Keratinocyte (primary cell): Measurements from ENCODE around the gene MVP. TPM values are rescaled to one million over a fixed set of nuclear protein-coding genes. Genes with fewer than 3 reads are reported as not detected.

Source experiments
- DNase-seq: peaks from one replicate; pipeline ENCODE4 v3.0.0-alpha.2; 2011; ENCODE audit warnings: low read depth, missing footprints, low spot score
- FAIRE-seq: peaks from 2 replicates; lab custom pipeline; 2011; peaks lifted over from hg19 to GRCh38; lab: Jason Lieb, UNC
- H2AFZ ChIP-seq: 2 replicates; pipeline ENCODE4 v1.6.0; 2012; ENCODE audit warnings: low read length, control low read depth, inconsistent platforms; ENCODE audit not compliant: control insufficient read depth
- H3K27ac ChIP-seq: 2 replicates; pipeline ENCODE4 v1.5.1; 2011; ENCODE audit warnings: low read length; ENCODE audit not compliant: control insufficient read depth, insufficient read depth
- H3K27me3 ChIP-seq: 3 replicates; pipeline ENCODE4 v1.6.0; 2011; ENCODE audit warnings: low read length; ENCODE audit not compliant: control insufficient read depth, insufficient read depth; ENCODE audit errors: extremely low read depth
- H3K36me3 ChIP-seq, 2 experiments: 2 replicates in 1 of 2; 3 replicates in 1 of 2; pipeline ENCODE4 v1.5.1; 2011; ENCODE audit warnings: low read length in 2 of 2, mild to moderate bottlenecking in 1 of 2; ENCODE audit not compliant: control insufficient read depth in 2 of 2, insufficient read depth in 2 of 2; ENCODE audit errors: extremely low read depth in 1 of 2
- H3K4me1 ChIP-seq: 3 replicates; pipeline ENCODE4 v1.5.1; 2011; ENCODE audit warnings: low read length; ENCODE audit not compliant: control insufficient read depth, insufficient read depth; ENCODE audit errors: extremely low read depth
- H3K4me2 ChIP-seq: 3 replicates; pipeline ENCODE4 v1.6.0; 2011; ENCODE audit warnings: low read depth, low read length; ENCODE audit not compliant: control insufficient read depth, insufficient read depth; ENCODE audit errors: extremely low read depth
- H3K4me3 ChIP-seq, 3 experiments: fragments of 200-600 bp in 1 of 3; sonication (generic) in 1 of 3; 2 replicates in 2 of 3; 3 replicates in 1 of 3; pipeline ENCODE4 v1.5.1; 2011 to 2016; ENCODE audit warnings: low read length in 3 of 3, mild to moderate bottlenecking in 3 of 3, control low read depth in 2 of 3, inconsistent platforms in 1 of 3, low read depth in 1 of 3, mixed read lengths in 1 of 3, mixed run types in 1 of 3, moderate library complexity in 1 of 3; ENCODE audit not compliant: control insufficient read depth in 2 of 3, insufficient read depth in 2 of 3; ENCODE audit errors: extremely low read depth in 1 of 3
- H3K79me2 ChIP-seq: 2 replicates; pipeline ENCODE4 v1.6.0; 2012; ENCODE audit warnings: low read length; ENCODE audit not compliant: control insufficient read depth, insufficient read depth
- H3K9ac ChIP-seq: 3 replicates; pipeline ENCODE4 v1.6.0; 2011; ENCODE audit warnings: low read length; ENCODE audit not compliant: control insufficient read depth, insufficient read depth; ENCODE audit errors: extremely low read depth
- H3K9me1 ChIP-seq: 3 replicates; pipeline ENCODE4 v1.6.0; 2011; ENCODE audit warnings: low read length; ENCODE audit not compliant: control insufficient read depth, insufficient read depth; ENCODE audit errors: extremely low read depth
- H3K9me3 ChIP-seq: 2 replicates; pipeline ENCODE4 v1.5.1; 2012; ENCODE audit warnings: low read depth, low read length; ENCODE audit not compliant: control insufficient read depth
- H4K20me1 ChIP-seq: 3 replicates; pipeline ENCODE4 v1.6.0; 2011; ENCODE audit warnings: low read length; ENCODE audit not compliant: control insufficient read depth, insufficient read depth; ENCODE audit errors: extremely low read depth
- CTCF ChIP-seq, 3 experiments: IDR thresholded peaks in 1 of 3; conservative IDR thresholded peaks in 1 of 3; optimal IDR thresholded peaks in 1 of 3; 2 replicates in 2 of 3; 3 replicates in 1 of 3; pipeline versions ENCODE3 to v1.5.1; 2011; ENCODE audit warnings: low read length in 3 of 3, mild to moderate bottlenecking in 3 of 3, moderate library complexity in 2 of 3, control low read depth in 1 of 3, inconsistent platforms in 1 of 3; ENCODE audit not compliant: insufficient read depth in 2 of 3; ENCODE audit errors: extremely low read depth in 1 of 3
- EZH2 ChIP-seq: IDR thresholded peaks from one replicate; pipeline ENCODE4 v1.6.1; 2012; ENCODE audit warnings: inconsistent platforms, mild to moderate bottlenecking, low read length, moderate library complexity
- dilution Hi-C: fragments of 300-500 bp; cut with MboI; formaldehyde crosslinking; loops from one replicate; pipeline ENCODE4 v1.7.0; 2020; ENCODE audit warnings: low sequenced_read_pairs; ENCODE audit not compliant: extremely low pct_ligation_motif_present
- polyA plus RNA-seq, 5 experiments: library from polyadenylated mRNA; depleted of rRNA in 3 of 5; stranded (reverse) in 3 of 5; stranded (forward) in 1 of 5; unstranded in 1 of 5; fragments of >200 nt; gene quantifications; 1 replicate in 1 of 5; 2 replicates in 3 of 5; 3 replicates in 1 of 5; pipeline versions ENCODE4 v1.2.1 to v1.2.3, GENCODE V29; 2011 to 2012; ENCODE audit warnings: missing spikeins in 2 of 5, low read depth in 1 of 5, low replicate concordance in 1 of 5

Gene MVP
- polyA plus RNA-seq, 1 donor (not counting 4 experiments of a cell fraction or from before 2014, with no cell fraction given), result 148 TPM

GRCh38 chr16:29835926-29836325 lies 15.7 kb downstream of the MVP start:
- peaks cover 18 to 43% of the 10 kb centered on the region in 2 experiments for H3K36me3 ChIP-seq
- dilution Hi-C loops, result no loop called here
- H3K4me2 ChIP-seq, result no peak overlapping the region

GRCh38 chr16:29836623-29837022 lies 16.4 kb downstream of the MVP start:
- H3K4me3 ChIP-seq, result no peak overlapping the region
- no peaks in the 10 kb centered on the region for H3K79me2 ChIP-seq
- H2AFZ ChIP-seq, result no peak overlapping the region
- H3K4me2 ChIP-seq, result no peak overlapping the region
- H3K36me3 ChIP-seq, result peaks cover 23 to 45% of the 10 kb centered on the region in 2 experiments
- H3K9me3 ChIP-seq, result no peaks in the 10 kb centered on the region
- H3K4me1 ChIP-seq, result no peaks in the 10 kb centered on the region
- DNase-seq (no peak), FAIRE-seq (no peak)
- H3K9me1 ChIP-seq, result no peaks in the 10 kb centered on the region
- no peak overlapping the region for H3K9ac ChIP-seq
- TF ChIP-seq EZH2 (no peak), CTCF (optimal IDR thresholded peaks at IDR 0.05 in 1 of 3, IDR thresholded peaks at IDR 0.05 in 1 of 3, conservative IDR thresholded peaks at IDR 0.05 in 1 of 3; ENCODE audit: extremely low read depth in 1 of 3, insufficient read depth in 2 of 3, low read length in 3 of 3) (no peak)
- no peaks in the 10 kb centered on the region for H3K27me3 ChIP-seq
- no peak overlapping the region for H3K27ac ChIP-seq
- H4K20me1 ChIP-seq, result no peaks in the 10 kb centered on the region
- dilution Hi-C loops, result no loop called here

More at GRCh38 chr16:29835926-29836325, 15.7 kb downstream of the MVP start:
- no peaks in the 10 kb centered on the region for H3K4me1 ChIP-seq
- no peak overlapping the region for H3K27ac ChIP-seq
- no peak overlapping the region for H3K4me3 ChIP-seq
- H2AFZ ChIP-seq, result no peak overlapping the region
- no peak overlapping the region for H3K9ac ChIP-seq
- H4K20me1 ChIP-seq, result no peaks in the 10 kb centered on the region
- H3K79me2 ChIP-seq, result no peaks in the 10 kb centered on the region
- no peaks in the 10 kb centered on the region for H3K9me3 ChIP-seq
- no peak for FAIRE-seq
- H3K9me1 ChIP-seq, result no peaks in the 10 kb centered on the region
- DNase-seq, result no peak
- TF ChIP-seq CTCF (optimal IDR thresholded peaks at IDR 0.05 in 1 of 3, IDR thresholded peaks at IDR 0.05 in 1 of 3, conservative IDR thresholded peaks at IDR 0.05 in 1 of 3; ENCODE audit: extremely low read depth in 1 of 3, insufficient read depth in 2 of 3, low read length in 3 of 3), result no peak
- no peak for TF ChIP-seq EZH2
- H3K27me3 ChIP-seq, result no peaks in the 10 kb centered on the region
